SIG-M5 treated with dmso at 0.1 percent for 504 hours (cell line): ENCODE measurements around the gene DAAM2.

Experiments
- DNase-seq: peaks from one replicate; lab custom pipeline; 2025; ENCODE audit not compliant: unreplicated experiment; lab: John Stamatoyannopoulos, UW

DAAM2 gene

DNA sequence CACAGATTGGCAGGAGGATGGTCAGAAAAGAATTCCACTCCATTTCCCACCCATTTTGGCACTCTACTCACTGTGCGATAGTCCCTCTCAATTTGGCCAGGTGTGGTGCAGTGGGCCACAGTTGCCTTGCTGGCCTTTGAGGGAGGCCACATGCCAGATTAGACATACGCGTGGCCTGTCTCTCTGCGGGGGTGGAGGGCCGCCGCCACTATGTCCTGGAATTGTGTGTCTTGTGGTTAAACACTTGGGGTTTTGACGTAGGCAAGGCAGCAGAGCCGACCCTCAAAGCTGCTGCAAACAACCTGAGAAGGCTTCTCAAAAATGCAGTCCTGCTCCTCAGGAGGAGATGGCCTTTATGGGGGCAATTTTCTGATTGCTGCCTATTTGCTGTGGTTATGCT is 4.9 kb upstream of the DAAM2 start:
- no peak for DNase-seq

DNA sequence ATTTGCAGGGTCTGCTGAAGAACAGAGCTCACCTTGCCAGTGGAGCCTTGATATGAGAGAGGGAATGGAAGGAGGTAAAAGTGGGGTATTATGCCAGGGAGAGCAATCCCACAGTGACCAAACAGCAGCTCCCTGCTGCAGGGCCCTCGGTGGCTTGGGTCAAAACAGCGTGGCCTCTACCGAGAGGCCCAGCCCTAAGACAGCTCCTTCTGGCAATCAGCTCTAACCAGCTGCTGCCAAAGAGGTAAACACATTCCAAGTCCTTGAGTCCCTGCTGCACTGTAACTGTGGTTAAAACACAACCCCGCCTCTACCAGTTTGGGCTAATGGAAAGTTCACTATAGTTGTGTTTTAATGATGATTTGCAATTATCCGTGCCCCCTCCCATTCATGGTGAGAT is 1.4 kb upstream of the DAAM2 start:
- no peak for DNase-seq

DNA sequence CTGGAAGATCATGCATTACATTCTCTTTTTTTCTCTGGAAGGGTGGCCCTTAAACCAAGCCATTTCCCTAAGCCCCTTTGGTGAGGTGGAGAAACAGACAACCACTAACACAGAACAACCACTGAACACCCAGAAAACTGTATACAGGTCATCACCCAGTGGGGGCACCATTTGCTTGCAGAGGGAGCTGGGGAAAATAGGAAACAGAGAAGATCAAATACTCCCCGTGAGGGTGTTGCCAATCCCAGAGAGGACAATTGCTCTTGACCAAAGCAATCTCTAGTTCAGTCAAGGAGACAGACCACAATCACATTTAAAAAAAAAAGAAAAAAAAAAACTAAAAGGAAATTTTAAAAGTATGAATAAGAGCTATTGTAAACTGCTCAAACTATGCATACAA is 865 bp upstream of the DAAM2 start:
- no peak for DNase-seq

GRCh38 chr6:39792540-39793450 is 619 bp downstream of the DAAM2 start:
- no peak for DNase-seq

GRCh38 chr6:39793516-39793915 is 1.3 kb downstream of the DAAM2 start:
- no peak for DNase-seq

DNA sequence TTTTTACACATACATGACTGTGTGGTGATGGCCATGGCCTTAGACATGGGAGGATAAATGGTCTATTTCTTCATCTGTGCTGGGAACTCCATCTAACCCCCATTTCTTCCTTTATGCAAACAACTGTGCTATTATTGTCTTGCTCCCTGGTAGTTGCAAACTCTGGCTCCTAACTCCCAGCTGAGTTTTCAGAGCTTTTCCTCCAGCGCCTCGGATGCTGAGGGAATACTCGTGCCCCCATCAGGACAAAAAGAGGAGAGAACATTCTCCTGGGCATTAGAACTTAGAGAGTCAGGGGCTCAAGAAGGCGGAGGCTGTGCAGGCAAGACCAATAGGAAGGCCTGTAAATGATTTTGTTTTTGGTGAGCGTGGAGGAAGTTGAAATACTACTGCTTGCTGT is 2.1 kb downstream of the DAAM2 start:
- DNase-seq = no peak

GRCh38 chr6:39797751-39798150 is 5.6 kb downstream of the DAAM2 start:
- DNase-seq = no peak

- DNase-seq = no peak
These were observed 8.2 kb downstream of the DAAM2 start for GRCh38 chr6:39800034-39801032.

GRCh38 chr6:39801456-39802251 is 9.5 kb downstream of the DAAM2 start:
- DNase-seq = no peak

DNA sequence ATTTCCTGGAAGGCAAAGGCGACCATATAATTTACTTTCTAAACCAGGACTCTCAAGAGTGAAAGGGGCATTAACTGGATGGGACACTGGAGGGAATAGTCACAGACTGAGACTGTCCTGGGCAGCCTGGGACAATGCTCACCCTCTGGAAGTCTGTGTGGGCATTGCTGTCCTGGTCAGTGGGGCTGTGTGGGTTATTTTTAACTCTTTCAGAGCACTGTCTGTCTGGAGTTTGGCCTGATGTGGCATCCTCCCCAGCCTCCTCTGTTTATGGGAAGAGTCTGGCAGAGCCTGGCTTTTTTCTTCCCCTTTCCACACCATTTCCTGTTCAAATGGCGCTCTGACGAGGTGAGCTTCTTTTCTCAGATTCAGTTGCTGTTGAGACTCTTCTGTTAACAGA is 11.7 kb downstream of the DAAM2 start:
- no peak for DNase-seq

DNA sequence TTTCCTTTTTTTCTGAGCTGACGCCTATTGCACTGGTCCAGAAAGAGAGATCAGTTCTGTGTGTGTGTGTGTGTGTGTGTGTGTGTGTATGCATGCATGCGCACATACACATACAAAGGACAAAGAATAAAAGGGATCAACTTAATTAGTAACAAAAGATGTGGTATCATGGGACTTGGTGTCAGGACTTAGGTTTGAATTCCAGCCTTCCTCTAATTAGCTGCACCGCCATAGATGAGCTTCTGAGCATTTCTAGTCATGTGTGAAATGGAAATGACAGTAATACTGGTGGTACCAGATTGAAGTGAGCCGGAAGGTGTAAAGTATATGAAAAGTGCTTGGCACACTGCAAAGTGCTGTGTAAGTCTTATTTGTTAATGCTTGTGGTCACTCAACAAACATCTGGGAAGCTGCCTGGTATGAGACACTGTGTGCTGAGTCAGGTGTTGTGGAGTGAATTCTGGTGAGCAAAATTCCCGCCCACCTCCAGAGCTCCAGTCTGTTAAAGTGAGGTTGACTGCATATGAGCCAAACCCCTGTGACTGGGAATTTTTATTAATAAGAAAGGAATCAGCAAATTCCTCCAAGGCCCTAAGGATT is 12.4 kb downstream of the DAAM2 start:
- DNase-seq = no peak

- DNase-seq = no peak
These were observed 14.1 kb downstream of the DAAM2 start for GRCh38 chr6:39806278-39806677.

- DNase-seq = no peak
These were observed 16.2 kb downstream of the DAAM2 start for GRCh38 chr6:39808346-39808745.

GRCh38 chr6:39808964-39809363 is 16.8 kb downstream of the DAAM2 start:
- DNase-seq = no peak

GRCh38 chr6:39811835-39812345 is 19.7 kb downstream of the DAAM2 start:
- DNase-seq = no peak

GRCh38 chr6:39812496-39812852 is 20.3 kb downstream of the DAAM2 start:
- DNase-seq = no peak

- DNase-seq = no peak
These were observed 20.8 kb downstream of the DAAM2 start for GRCh38 chr6:39812853-39813533.

DNA sequence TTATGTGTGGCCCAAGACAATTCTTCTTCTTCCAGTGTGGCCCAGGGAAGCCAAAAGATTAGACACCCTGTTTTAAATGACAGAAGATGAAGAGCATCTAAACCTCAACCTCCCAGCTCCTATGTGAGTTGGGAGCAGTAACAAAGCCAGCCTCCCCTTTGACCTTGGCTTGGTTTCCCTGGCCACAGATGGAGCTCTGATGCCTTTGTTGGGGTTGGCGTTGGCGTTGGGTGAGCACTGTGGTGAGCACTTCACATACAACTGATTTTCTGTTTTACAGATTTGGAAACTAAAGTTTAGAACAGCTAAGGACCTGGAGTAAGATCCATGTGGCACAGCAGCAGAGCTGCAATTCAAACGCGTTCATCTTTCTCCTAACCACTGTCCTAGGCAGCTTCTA is 22.1 kb downstream of the DAAM2 start:
- no peak for DNase-seq

DNA sequence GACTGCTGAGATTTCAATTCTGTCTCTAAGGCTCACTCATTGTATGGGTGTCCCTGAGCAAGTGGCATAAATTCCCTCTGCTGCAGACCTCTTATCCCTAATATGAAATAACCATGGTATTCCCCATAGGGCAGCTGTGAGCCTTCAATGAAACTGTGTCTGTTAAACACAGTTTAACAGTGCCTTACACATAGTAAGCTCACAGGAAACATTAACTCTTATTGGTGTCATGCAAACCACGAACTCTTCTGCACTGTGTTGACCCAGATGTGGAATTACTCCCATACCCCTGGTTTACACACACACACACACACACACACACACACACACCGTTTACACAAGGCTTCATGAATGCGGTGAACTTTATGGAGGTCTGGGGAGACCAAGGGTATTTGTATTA is 23.2 kb downstream of the DAAM2 start:
- DNase-seq = no peak

DNA sequence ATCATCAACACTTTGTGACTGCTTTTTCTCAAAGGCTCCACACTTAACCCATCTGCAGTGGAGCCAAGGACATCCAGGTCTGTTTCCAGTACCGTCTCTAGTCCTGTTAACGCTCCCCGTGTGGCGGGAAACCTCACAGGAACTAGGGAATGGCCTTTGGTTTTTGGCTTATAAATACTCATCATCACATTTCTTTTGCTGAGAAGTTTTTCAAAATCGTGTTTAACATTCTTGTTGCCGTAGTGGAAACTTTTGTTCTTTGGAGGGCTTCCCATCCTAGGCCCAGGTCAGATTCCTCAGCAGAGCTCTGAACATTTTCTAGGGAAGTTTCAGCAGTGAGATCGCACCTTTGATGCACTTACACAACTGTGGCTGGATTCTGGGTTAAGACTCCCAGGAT is 24.6 kb downstream of the DAAM2 start:
- DNase-seq = no peak
